Pancreas (tissue), 10 donors: Measurements from ENCODE around the gene AJM1. TPM values are rescaled to one million over a fixed set of nuclear protein-coding genes. Genes with fewer than 3 reads are reported as not detected.
"Not testable (repeated sequence)": the region's sequence is repeated elsewhere in the genome, so short reads cannot be mapped to it uniquely, and the experiment has no call there.

Experiments
- ATAC-seq, 4 donors: fragments of 200-7000 bp; cut with Tn5 transposase; one replicate each; pipeline versions ENCODE4 v1.8.0 to v1.9.1; 2020; ENCODE audit warnings: mild to moderate bottlenecking in 4 of 4, moderate library complexity in 4 of 4
- DNase-seq, 6 donors: peaks; one replicate each; pipeline ENCODE4 v3.0.0-alpha.2; 2020
- FAIRE-seq: peaks from 2 replicates; lab custom pipeline; 2012; peaks lifted over from hg19 to GRCh38; lab: Jason Lieb, UNC
- H3K27ac ChIP-seq, 4 donors: fragments of 200-600 bp; sonication (generic); 1 replicate in 3 of 4; 2 replicates in 1 of 4; pipeline versions ENCODE4 v1.5.0 to v1.8.0; 2020
- H3K27me3 ChIP-seq, 4 donors: fragments of 200-600 bp; one replicate each; pipeline ENCODE4 v1.8.0; 2021
- H3K36me3 ChIP-seq, 3 donors: fragments of 200-600 bp; sonication (generic) in 1 of 3; one replicate each; pipeline versions ENCODE4 v1.5.0 to v1.8.0; 2020 to 2021
- H3K4me1 ChIP-seq, 3 donors: fragments of 200-600 bp; one replicate each; pipeline ENCODE4 v1.8.0; 2021
- H3K4me3 ChIP-seq, 4 donors: fragments of 200-600 bp; sonication (generic) in 2 of 4; one replicate each; pipeline versions ENCODE4 v1.5.0 to v1.8.0; 2020 to 2021
- H3K9me3 ChIP-seq, 4 donors: fragments of 200-600 bp; one replicate each; pipeline ENCODE4 v1.8.0; 2021
- WGBS, 2 donors: extraction: QIAGEN DNeasy Blood & Tissue Kit; methylation state at CpG; one replicate each; pipeline ENCODE4 v1.1.7; 2013; 5-methylcytosine and 5-hydroxymethylcytosine counted together
- intact Hi-C, 3 donors: fragments of 100-400 bp; cut with DNase I; formaldehyde crosslinking; loops; one replicate each; pipeline versions ENCODE4 v1.11.1 to v1.14.2; 2022
- polyA plus RNA-seq, 2 donors: library from polyadenylated mRNA; stranded (reverse); fragments of 200-250 nt; gene quantifications; one replicate each; pipeline ENCODE4 v1.2.3, GENCODE V29; 2013
- total RNA-seq, 6 donors: library from RNA; stranded (reverse); fragmentation: NEBNext Ultra II Directional in 4 of 6; extraction: Animal tissue kit (Norgen Biotek cat#: 25700) in 4 of 6; gene quantifications; one replicate each; pipeline versions ENCODE4 v1.2.1 to v1.2.4, GENCODE V29; 2021 to 2023
- TF ChIP-seq, protein P1 (sequence below), 4 donors: fragments of 200-600 bp; sonication (generic) in 3 of 4; IDR thresholded peaks; one replicate each; pipeline versions ENCODE4 v1.5.0 to v1.8.0; 2021; ENCODE audit warnings: antibody characterized with exemption in 4 of 4
- donor health status: healthy with polysubstance abuse.
- donor health status: DM: no; HTN: no; CAD: no; lungs with moderate emphysema.
- donor health status: DM: no; HTN: no; CAD: no.
- donor health status: control.
- donor health status: control.
- donor health status: Bipolar disorder and iron deficiency.
- donor health status: DM: yes; HTN: yes; CAD: no.
- donor health status: DM: no; HTN: no; CAD: no.
- donor health status: DM: no; HTN: no; CAD: no.
- donor health status: DM: yes; HTN: yes; CAD: no.

Gene AJM1
- total and polyA plus RNA-seq, 8 donors: 2.9 to 11.7 (median 5.0) TPM

DNA sequence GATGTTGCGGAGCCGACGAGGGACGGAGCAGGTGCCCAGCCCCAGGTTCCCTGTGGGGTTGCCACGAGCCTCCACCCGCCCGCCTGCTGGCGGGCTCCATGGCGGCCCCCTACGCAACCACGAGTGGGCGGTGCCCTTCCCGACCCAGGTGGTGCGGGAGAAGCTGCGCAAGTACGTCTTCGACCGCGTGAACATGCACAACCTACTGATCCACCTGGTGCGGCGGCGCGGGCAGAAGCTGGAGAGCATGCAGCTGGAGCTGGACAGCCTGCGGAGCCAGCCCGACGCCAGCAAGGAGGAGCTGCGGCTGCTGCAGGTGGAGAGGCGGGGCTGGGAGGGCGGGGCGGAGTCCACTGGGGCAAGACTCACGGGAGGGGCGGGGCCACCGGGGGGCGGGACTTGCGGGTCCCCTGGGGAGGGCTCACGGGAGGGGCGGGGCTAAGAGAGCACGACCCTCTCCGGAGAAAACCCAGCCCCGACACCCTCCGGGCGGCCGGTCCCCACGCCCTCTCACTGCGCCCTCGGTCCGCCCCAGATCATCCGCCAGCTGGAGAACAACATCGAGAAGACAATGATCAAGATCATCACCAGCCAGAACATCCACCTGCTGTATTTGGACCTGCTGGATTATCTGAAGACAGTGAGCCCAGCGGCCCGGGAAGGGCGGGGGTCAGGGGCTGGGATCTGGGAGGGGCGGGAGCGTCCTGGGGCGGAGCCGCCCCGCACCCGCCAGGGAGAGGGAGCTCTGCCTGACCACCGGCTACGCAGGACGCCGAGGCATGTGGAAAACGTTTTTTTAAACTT, 42.2 kb upstream of the AJM1 start:
- DNase-seq: peak; percentile 93 to 98 (median 95)
- intact Hi-C loops: loop anchor here in 2 of 3 donors (10.0 kb wide), 2 partner anchors 45 to 145 kb away; partner anchors contain the start of genes AJM1 (in 1 of the 2), C8G (in 1 of the 2), FBXW5 (in 1 of the 2) and PHPT1 (in 1 of the 2)

GRCh38 chr9:136802321-136802720, 40.0 kb upstream of the AJM1 start:
- H3K27me3 ChIP-seq: no peaks in the 10 kb centered on the region
- DNase-seq (peak in 1 of 6 donors; percentile 27), FAIRE-seq (no peak)

More for the DNA sequence above, 42.2 kb upstream of the AJM1 start:
- TF ChIP-seq, protein P1, sequence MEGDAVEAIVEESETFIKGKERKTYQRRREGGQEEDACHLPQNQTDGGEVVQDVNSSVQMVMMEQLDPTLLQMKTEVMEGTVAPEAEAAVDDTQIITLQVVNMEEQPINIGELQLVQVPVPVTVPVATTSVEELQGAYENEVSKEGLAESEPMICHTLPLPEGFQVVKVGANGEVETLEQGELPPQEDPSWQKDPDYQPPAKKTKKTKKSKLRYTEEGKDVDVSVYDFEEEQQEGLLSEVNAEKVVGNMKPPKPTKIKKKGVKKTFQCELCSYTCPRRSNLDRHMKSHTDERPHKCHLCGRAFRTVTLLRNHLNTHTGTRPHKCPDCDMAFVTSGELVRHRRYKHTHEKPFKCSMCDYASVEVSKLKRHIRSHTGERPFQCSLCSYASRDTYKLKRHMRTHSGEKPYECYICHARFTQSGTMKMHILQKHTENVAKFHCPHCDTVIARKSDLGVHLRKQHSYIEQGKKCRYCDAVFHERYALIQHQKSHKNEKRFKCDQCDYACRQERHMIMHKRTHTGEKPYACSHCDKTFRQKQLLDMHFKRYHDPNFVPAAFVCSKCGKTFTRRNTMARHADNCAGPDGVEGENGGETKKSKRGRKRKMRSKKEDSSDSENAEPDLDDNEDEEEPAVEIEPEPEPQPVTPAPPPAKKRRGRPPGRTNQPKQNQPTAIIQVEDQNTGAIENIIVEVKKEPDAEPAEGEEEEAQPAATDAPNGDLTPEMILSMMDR (IDR thresholded peaks at IDR 0.05): no peak
- 1% methylated on average over 58 to 63 of the region's 63 CpGs for WGBS, 2 donors
- Histone ChIP-seq H3K27me3 (no peaks in the 10 kb centered on the region), H3K4me3 (peak overlapping the region; percentile 16 to 50 (median 34)), H3K4me1 (peaks cover 29 to 34% (median 32%) of the 10 kb centered on the region in 3 donors), H3K27ac (peak overlapping the region; percentile 69 to 87 (median 77)), H3K36me3 (no peaks in the 10 kb centered on the region), H3K9me3 (no peaks in the 10 kb centered on the region)
- ATAC-seq: peak; percentile 77 to 84 (median 81)
- FAIRE-seq: no peak

DNA sequence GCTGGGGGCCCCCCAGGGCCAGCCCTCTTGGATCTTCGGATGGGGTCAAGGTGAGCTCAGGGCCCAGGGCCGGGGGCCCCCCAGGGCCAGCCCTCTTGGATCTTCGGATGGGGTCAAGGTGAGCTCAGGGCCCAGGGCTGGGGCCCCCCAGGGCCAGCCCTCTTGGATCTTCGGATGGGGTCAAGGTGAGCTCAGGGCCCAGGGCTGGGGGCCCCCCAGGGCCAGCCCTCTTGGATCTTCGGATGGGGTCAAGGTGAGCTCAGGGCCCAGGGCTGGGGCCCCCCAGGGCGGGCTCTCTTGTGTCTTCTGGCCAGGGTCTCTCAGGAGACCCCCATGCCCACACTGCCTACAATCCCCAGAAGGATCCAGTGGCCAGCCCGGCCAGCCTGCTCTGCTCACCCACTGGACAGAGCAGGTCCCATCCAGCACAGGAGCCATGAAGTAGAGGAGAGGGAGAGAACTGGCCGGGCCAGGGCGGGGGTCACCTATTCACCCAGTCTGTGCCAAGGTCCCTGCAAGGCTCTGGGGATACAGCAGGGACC, 39.2 kb upstream of the AJM1 start:
- ATAC-seq, H3K27me3 ChIP-seq, H3K27ac ChIP-seq, FAIRE-seq, H3K4me3 ChIP-seq, H3K36me3 ChIP-seq, H3K9me3 ChIP-seq, intact Hi-C loops: not testable (repeated sequence)
- peak in 3 of 6 donors; percentile 36 to 71 (median 53) for DNase-seq
- peaks cover 12 to 27% (median 14%) of the 10 kb centered on the region in 3 donors for H3K4me1 ChIP-seq
- WGBS, 2 donors: 92 to 93% methylated on average over 5 to 8 of the region's 9 CpGs

More at GRCh38 chr9:136802321-136802720, 40.0 kb upstream of the AJM1 start:
- Histone ChIP-seq H3K4me3 (no peak overlapping the region), H3K36me3 (no peaks in the 10 kb centered on the region), H3K27ac (no peak overlapping the region), H3K4me1 (peaks cover 14 to 31% (median 20%) of the 10 kb centered on the region in 3 donors), H3K9me3 (no peaks in the 10 kb centered on the region)
- TF ChIP-seq, protein P1 (IDR thresholded peaks at IDR 0.05): no peak
- 81 to 91% methylated on average over 6 of the region's 6 CpGs for WGBS, 2 donors
- no peak for ATAC-seq
- intact Hi-C loops: no loop called here

- Histone ChIP-seq H3K36me3 (no peaks in the 10 kb centered on the region), H3K4me1 (peaks cover 6 to 20% (median 7%) of the 10 kb centered on the region in 3 donors), H3K27me3 (no peaks in the 10 kb centered on the region), H3K4me3 (no peak overlapping the region), H3K9me3 (no peaks in the 10 kb centered on the region), H3K27ac (no peak overlapping the region)
- WGBS, 2 donors: 94 to 96% methylated on average over 22 of the region's 22 CpGs
- TF ChIP-seq, protein P1 (IDR thresholded peaks at IDR 0.05): no peak
- DNase-seq: peak in 3 of 6 donors; percentile 46 to 66 (median 54)
- intact Hi-C loops: no loop called here
- no peak for ATAC-seq
- no peak for FAIRE-seq
These were observed 38.4 kb upstream of the AJM1 start for GRCh38 chr9:136803551-136804508.
